ENCODE results near the gene MYBPC2.

DNA sequence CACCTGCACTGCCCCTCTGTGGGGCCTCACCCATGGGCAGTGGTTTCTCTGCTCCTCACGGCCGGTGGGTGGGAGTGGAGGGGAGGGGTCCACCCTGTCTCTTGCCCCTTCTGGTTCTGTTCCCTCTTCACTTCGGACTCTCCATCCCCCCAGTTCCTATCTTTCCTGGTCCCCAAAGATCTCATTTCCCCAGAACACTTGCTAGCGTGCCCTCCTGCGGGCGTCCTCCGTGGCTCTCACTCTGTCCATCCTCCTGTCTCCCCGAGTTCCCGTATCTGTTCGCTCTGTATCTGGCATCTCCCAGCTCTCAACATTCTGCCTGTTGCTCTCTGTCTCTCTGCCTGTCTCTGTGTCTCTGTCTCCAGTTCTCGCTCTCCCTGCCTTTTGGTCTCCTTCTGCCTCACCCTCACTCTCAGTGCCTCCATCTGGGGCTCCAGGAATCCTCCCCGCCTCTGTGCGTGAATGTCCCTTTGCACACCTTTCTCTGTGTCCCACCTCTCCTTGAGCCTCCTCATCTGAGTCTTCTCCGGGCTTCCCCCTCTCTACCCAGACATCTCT lies 13.6 kb upstream of the MYBPC2 start:
- TF ChIP-seq, protein P1, sequence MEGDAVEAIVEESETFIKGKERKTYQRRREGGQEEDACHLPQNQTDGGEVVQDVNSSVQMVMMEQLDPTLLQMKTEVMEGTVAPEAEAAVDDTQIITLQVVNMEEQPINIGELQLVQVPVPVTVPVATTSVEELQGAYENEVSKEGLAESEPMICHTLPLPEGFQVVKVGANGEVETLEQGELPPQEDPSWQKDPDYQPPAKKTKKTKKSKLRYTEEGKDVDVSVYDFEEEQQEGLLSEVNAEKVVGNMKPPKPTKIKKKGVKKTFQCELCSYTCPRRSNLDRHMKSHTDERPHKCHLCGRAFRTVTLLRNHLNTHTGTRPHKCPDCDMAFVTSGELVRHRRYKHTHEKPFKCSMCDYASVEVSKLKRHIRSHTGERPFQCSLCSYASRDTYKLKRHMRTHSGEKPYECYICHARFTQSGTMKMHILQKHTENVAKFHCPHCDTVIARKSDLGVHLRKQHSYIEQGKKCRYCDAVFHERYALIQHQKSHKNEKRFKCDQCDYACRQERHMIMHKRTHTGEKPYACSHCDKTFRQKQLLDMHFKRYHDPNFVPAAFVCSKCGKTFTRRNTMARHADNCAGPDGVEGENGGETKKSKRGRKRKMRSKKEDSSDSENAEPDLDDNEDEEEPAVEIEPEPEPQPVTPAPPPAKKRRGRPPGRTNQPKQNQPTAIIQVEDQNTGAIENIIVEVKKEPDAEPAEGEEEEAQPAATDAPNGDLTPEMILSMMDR (conservative IDR thresholded peaks at IDR 0.05 in 1 of 2, IDR thresholded peaks at IDR 0.05 in 1 of 2; ENCODE audit: extremely low read depth in 1 of 2, insufficient read depth in 1 of 2, low read depth in 1 of 2, low read length in 2 of 2), result no peak
- no peak for TF ChIP-seq EZH2 (IDR thresholded peaks at IDR 0.05; ENCODE audit: borderline replicate concordance, low read length)
